GM10248 (cell line): Measurements from ENCODE around the gene ELOVL5.
"Not testable (repeated sequence)": the region's sequence is repeated elsewhere in the genome, so short reads cannot be mapped to it uniquely, and the experiment has no call there.

ENCODE experiments used
- CTCF ChIA-PET: fragments of 300-600 bp; sonication (Branson Sonifier 250); formaldehyde crosslinking; extraction: SDS; loops from one replicate; lab custom pipeline; 2021; ENCODE audit warnings: antibody characterized with exemption; lab: Yijun Ruan, JAX
- POLR2A ChIA-PET: fragments of 350-650 bp; sonication (Branson Sonifier 250); formaldehyde crosslinking; extraction: SDS; loops from one replicate; lab custom pipeline; 2020; ENCODE audit warnings: antibody characterized with exemption; lab: Yijun Ruan, JAX
- DNase-seq: peaks from one replicate; pipeline ENCODE4 v3.0.0; 2012; ENCODE audit errors: extremely low spot score
- CTCF ChIP-seq: IDR thresholded peaks from 2 replicates; pipeline ENCODE4 v1.5.1; 2012; ENCODE audit warnings: mild to moderate bottlenecking, low read depth; ENCODE audit errors: extremely low read depth, missing control alignments, control extremely low read depth

The ELOVL5 gene

GRCh38 chr6:53353624-53354023 is 4.9 kb upstream of the ELOVL5 start:
- no peak for DNase-seq
- CTCF ChIA-PET: no interaction called here
- no peak for TF ChIP-seq CTCF
- POLR2A ChIA-PET: no interaction called here

- no peak for DNase-seq
- ChIA-PET CTCF (interaction anchor here (0.8 to 1.9 kb wide), 5 partner anchors 10 to 180 kb away, joined by 3 to 6 read pairs (median 5); no protein-coding TSS in a partner anchor), POLR2A (no interaction called here)
- TF ChIP-seq CTCF: no peak
Observed at GRCh38 chr6:53352360-53352759, 3.6 kb upstream of the ELOVL5 start.

GRCh38 chr6:53349209-53349693 is 501 bp upstream of the ELOVL5 start:
- no peak for TF ChIP-seq CTCF
- DNase-seq: no peak
- CTCF ChIA-PET: interaction anchor here (1.2 to 3.7 kb wide), 3 partner anchors 10 to 177 kb away, joined by 3 to 25 read pairs (median 5); no protein-coding TSS in a partner anchor
- POLR2A ChIA-PET: interaction anchor here (0.6 to 0.8 kb wide), 2 partner anchors 12 to 354 kb away, joined by 3 to 4 read pairs; partner anchors contain the start of gene GSTA4

GRCh38 chr6:53347921-53348370 is 804 bp downstream of the ELOVL5 start:
- CTCF ChIA-PET: interaction anchor here (0.9 to 3.7 kb wide), 5 partner anchors 10 to 51 kb away, joined by 3 to 25 read pairs (median 4); no protein-coding TSS in a partner anchor
- DNase-seq: peak; percentile 36

GRCh38 chr6:53347250-53347920 is 1.4 kb downstream of the ELOVL5 start:
- DNase-seq: peak; percentile 32
- TF ChIP-seq CTCF: no peak
- CTCF ChIA-PET: interaction anchor here (0.9 to 3.7 kb wide), 5 partner anchors 10 to 350 kb away, joined by 3 to 25 read pairs (median 4); no protein-coding TSS in a partner anchor
- POLR2A ChIA-PET: interaction anchor here (0.6 to 1.6 kb wide), 2 partner anchors 12 to 164 kb away, joined by 3 to 4 read pairs; no protein-coding TSS in a partner anchor

More at GRCh38 chr6:53347921-53348370, 804 bp downstream of the ELOVL5 start:
- no peak for TF ChIP-seq CTCF
- POLR2A ChIA-PET: interaction anchor here (0.9 to 1.6 kb wide), 2 partner anchors 11 to 38 kb away, joined by 3 to 4 read pairs; no protein-coding TSS in a partner anchor

GRCh38 chr6:53346049-53346448 is 2.7 kb downstream of the ELOVL5 start:
- POLR2A ChIA-PET, DNase-seq: not testable (repeated sequence)
- CTCF ChIA-PET: interaction anchor here (1.3 to 3.7 kb wide), 3 partner anchors 8 to 348 kb away, joined by 3 to 25 read pairs (median 8); no protein-coding TSS in a partner anchor
